ENCODE results near the gene PLEKHA5.

DNA sequence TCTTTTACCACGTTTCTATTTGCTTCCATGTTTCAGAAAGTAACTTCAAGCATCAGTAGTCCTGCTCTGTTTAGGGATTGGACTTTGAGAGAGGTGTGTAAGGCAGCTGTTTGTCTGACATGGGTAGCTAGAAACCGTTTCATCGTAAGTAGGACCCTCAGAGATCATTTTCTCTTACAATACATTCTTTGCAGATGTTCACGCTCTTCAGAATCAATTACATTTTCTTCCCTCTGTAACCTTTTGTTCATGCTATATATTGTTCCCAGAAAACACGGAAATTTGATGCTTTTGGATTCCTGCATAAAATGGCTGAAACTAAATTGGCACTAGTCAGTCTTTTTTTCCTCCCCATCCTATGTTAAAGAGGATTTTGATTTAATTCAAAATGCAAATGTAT is 247.2 kb downstream of the PLEKHA5 start:
- TF ChIP-seq, protein P1, sequence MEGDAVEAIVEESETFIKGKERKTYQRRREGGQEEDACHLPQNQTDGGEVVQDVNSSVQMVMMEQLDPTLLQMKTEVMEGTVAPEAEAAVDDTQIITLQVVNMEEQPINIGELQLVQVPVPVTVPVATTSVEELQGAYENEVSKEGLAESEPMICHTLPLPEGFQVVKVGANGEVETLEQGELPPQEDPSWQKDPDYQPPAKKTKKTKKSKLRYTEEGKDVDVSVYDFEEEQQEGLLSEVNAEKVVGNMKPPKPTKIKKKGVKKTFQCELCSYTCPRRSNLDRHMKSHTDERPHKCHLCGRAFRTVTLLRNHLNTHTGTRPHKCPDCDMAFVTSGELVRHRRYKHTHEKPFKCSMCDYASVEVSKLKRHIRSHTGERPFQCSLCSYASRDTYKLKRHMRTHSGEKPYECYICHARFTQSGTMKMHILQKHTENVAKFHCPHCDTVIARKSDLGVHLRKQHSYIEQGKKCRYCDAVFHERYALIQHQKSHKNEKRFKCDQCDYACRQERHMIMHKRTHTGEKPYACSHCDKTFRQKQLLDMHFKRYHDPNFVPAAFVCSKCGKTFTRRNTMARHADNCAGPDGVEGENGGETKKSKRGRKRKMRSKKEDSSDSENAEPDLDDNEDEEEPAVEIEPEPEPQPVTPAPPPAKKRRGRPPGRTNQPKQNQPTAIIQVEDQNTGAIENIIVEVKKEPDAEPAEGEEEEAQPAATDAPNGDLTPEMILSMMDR (conservative IDR thresholded peaks at IDR 0.05; ENCODE audit: low read depth in 2 of 2) = no peak
- TF ChIP-seq EZH2phosphoT487 (IDR thresholded peaks at IDR 0.05; ENCODE audit: unreplicated experiment) (no peak), POLR2AphosphoS5 (IDR thresholded peaks at IDR 0.05; ENCODE audit: low read depth) (no peak), EZH2 (IDR thresholded peaks at IDR 0.05; ENCODE audit: low read depth, unreplicated experiment) (no peak)

All from GM23338 (cell line).